Placental epithelial cell (primary cell): ENCODE results near the gene PDHX. TPM values are rescaled to one million over a fixed set of nuclear protein-coding genes. Genes with fewer than 3 reads are reported as not detected.

ENCODE experiments used
- small RNA-seq: library from RNA; depleted of rRNA; stranded (forward); fragments of <200 nt; gene quantifications from one replicate; pipeline ENCODE3, GENCODE V24; 2012
- total RNA-seq: library from RNA; depleted of rRNA; stranded (reverse); fragments of >200 nt; gene quantifications from 2 replicates; pipeline ENCODE4 v1.2.3, GENCODE V29; 2012

The PDHX gene
- total RNA-seq = 24.2 and 25.1 TPM in 2 replicates

GRCh38 chr11:34916015-34916842 lies at the start of gene PDHX, which contains the start of gene APIP:
TSS of gene PDHX (plus strand) at chr11:34916618. CDS start at chr11:34916656, 38 bp downstream.
TSS of gene APIP (minus strand) at chr11:34916379. CDS start at chr11:34916284, 95 bp downstream.

Small RNA genes lying within 50 kb of the gene (small RNA-seq; reads per million reads assigned to genes)
- gene MIR1343 = 0.09 reads per million

Other genes with a start within 250 kb of the PDHX start
- 3.9 and 9.5 TPM in 2 replicates for gene APIP, start 239 bp upstream of the PDHX start, total RNA-seq
- 13.3 and 33.4 TPM in 2 replicates for gene CD44, start 222.6 kb downstream of the PDHX start, total RNA-seq